H9 (cell line): ENCODE measurements around the gene DLX6. TPM values are rescaled to one million over a fixed set of nuclear protein-coding genes. Genes with fewer than 3 reads are reported as not detected.
A peak's percentile ranks its signal among the peaks of the same experiment; 100 is the strongest.

ENCODE experiments used
- DNase-seq: peaks from one replicate; pipeline ENCODE4 v3.0.0-alpha.2; 2017
- H2AFZ ChIP-seq: one replicate; pipeline ENCODE4 v1.6.1; 2013; ENCODE audit warnings: mild to moderate bottlenecking, low read length, control low read depth, moderate library complexity
- H2AK5ac ChIP-seq: 2 replicates; pipeline ENCODE4 v1.6.1; 2013; ENCODE audit warnings: low read length, control low read depth, mixed read lengths; ENCODE audit not compliant: insufficient read length
- H2BK120ac ChIP-seq: one replicate; pipeline ENCODE4 v1.6.1; 2013; ENCODE audit warnings: low read depth, mild to moderate bottlenecking, low read length, control low read depth, inconsistent platforms; ENCODE audit not compliant: poor library complexity, severe bottlenecking
- H2BK12ac ChIP-seq: 2 replicates; pipeline ENCODE4 v1.6.1; 2013; ENCODE audit warnings: low read length, control low read depth, mixed read lengths, low read depth; ENCODE audit not compliant: insufficient read length
- H2BK15ac ChIP-seq: 2 replicates; pipeline ENCODE4 v1.6.1; 2013; ENCODE audit warnings: low read depth, low read length, control low read depth
- H2BK20ac ChIP-seq: one replicate; pipeline ENCODE4 v1.6.1; 2013; ENCODE audit warnings: low read depth, mild to moderate bottlenecking, low read length, control low read depth, inconsistent platforms; ENCODE audit not compliant: poor library complexity, severe bottlenecking
- H2BK5ac ChIP-seq: 2 replicates; pipeline ENCODE4 v1.6.1; 2013; ENCODE audit warnings: low read length, control low read depth, mixed read lengths; ENCODE audit not compliant: insufficient read length
- H3K14ac ChIP-seq: 2 replicates; pipeline ENCODE4 v1.6.1; 2013; ENCODE audit warnings: low read length, control low read depth; ENCODE audit not compliant: insufficient read depth
- H3K18ac ChIP-seq: 2 replicates; pipeline ENCODE4 v1.6.1; 2013; ENCODE audit warnings: low read depth, mild to moderate bottlenecking, mixed read lengths, low read length, control low read depth; ENCODE audit not compliant: insufficient read length
- H3K23ac ChIP-seq: 2 replicates; pipeline ENCODE4 v1.6.1; 2013; ENCODE audit warnings: low read length, control low read depth, mixed read lengths, low read depth; ENCODE audit not compliant: insufficient read length
- H3K23me2 ChIP-seq: 2 replicates; pipeline ENCODE4 v1.6.1; 2013; ENCODE audit warnings: low read depth, mild to moderate bottlenecking, mixed read lengths, low read length, control low read depth; ENCODE audit not compliant: insufficient read length, poor library complexity, severe bottlenecking
- H3K27ac ChIP-seq: 2 replicates; pipeline ENCODE4 v1.5.1; 2013; ENCODE audit warnings: low read length, control low read depth, mixed read lengths, low read depth; ENCODE audit not compliant: insufficient read length
- H3K27me3 ChIP-seq: 2 replicates; pipeline ENCODE4 v1.6.1; 2013; ENCODE audit warnings: low read length, control low read depth, inconsistent platforms; ENCODE audit not compliant: insufficient read depth
- H3K4ac ChIP-seq: 2 replicates; pipeline ENCODE4 v1.6.1; 2013; ENCODE audit warnings: low read depth, mild to moderate bottlenecking, control low read depth, inconsistent platforms, low read length, moderate library complexity
- H3K4me1 ChIP-seq: 2 replicates; pipeline ENCODE4 v1.6.1; 2013; ENCODE audit warnings: low read length, control low read depth, inconsistent platforms; ENCODE audit not compliant: insufficient read depth
- H3K4me2 ChIP-seq: 2 replicates; pipeline ENCODE4 v1.6.1; 2013; ENCODE audit warnings: low read length, control low read depth, mixed read lengths; ENCODE audit not compliant: insufficient read length, insufficient read depth
- H3K56ac ChIP-seq: 2 replicates; pipeline ENCODE4 v1.6.1; 2013; ENCODE audit warnings: low read depth, mild to moderate bottlenecking, mixed read lengths, low read length, control low read depth; ENCODE audit not compliant: insufficient read length
- H3K79me1 ChIP-seq: 2 replicates; pipeline ENCODE4 v1.6.1; 2013; ENCODE audit warnings: low read depth, mild to moderate bottlenecking, moderate library complexity, low read length, control low read depth, inconsistent platforms; ENCODE audit not compliant: insufficient read depth, poor library complexity, severe bottlenecking
- H3K79me2 ChIP-seq: 2 replicates; pipeline ENCODE4 v1.6.1; 2013; ENCODE audit warnings: low read length, control low read depth, inconsistent platforms; ENCODE audit not compliant: insufficient read depth
- H3K9ac ChIP-seq: 2 replicates; pipeline ENCODE4 v1.6.1; 2013; ENCODE audit warnings: low read length, control low read depth, mixed read lengths; ENCODE audit not compliant: insufficient read length; ENCODE audit errors: extremely low read depth
- H3K9me3 ChIP-seq: one replicate; pipeline ENCODE4 v1.6.1; 2013; ENCODE audit warnings: low read depth, low read length, inconsistent platforms; ENCODE audit not compliant: control insufficient read depth
- H3T11ph ChIP-seq: one replicate; pipeline ENCODE4 v1.6.1; 2013; ENCODE audit warnings: mild to moderate bottlenecking, low read length, control low read depth, inconsistent platforms
- H4K20me1 ChIP-seq: one replicate; pipeline ENCODE4 v1.6.1; 2013; ENCODE audit not compliant: control insufficient read depth, insufficient read length, insufficient read depth
- H4K5ac ChIP-seq: 2 replicates; pipeline ENCODE4 v1.6.1; 2013; ENCODE audit warnings: low read depth, mild to moderate bottlenecking, mixed read lengths, low read length, control low read depth; ENCODE audit not compliant: insufficient read length
- H4K8ac ChIP-seq: replicated peaks from 2 replicates; pipeline ENCODE4 v1.6.1; 2013; ENCODE audit warnings: low read length, control low read depth, mixed read lengths, low read depth; ENCODE audit not compliant: insufficient read length
- H4K91ac ChIP-seq: 2 replicates; pipeline ENCODE4 v1.6.1; 2013; ENCODE audit warnings: low read depth, mild to moderate bottlenecking, moderate library complexity, mixed read lengths, low read length, control low read depth; ENCODE audit not compliant: insufficient read length
- H3K27ac Mint-ChIP-seq, 3 experiments: 2 replicates in 2 of 3; 3 replicates in 1 of 3; pipeline ENCODE4 v1.8.0; 2020 to 2021; ENCODE audit warnings: mixed read lengths in 3 of 3, mild to moderate bottlenecking in 1 of 3, moderate library complexity in 1 of 3
- H3K27me3 Mint-ChIP-seq: 2 replicates; pipeline ENCODE4 v1.8.0; 2021; ENCODE audit warnings: low read depth, mild to moderate bottlenecking, moderate library complexity, mixed read lengths
- H3K36me3 Mint-ChIP-seq, 3 experiments: 2 replicates in 2 of 3; 3 replicates in 1 of 3; pipeline ENCODE4 v1.8.0; 2020 to 2021; ENCODE audit warnings: low read depth in 3 of 3, mixed read lengths in 3 of 3; ENCODE audit not compliant: insufficient read depth in 1 of 3
- H3K4me1 Mint-ChIP-seq, 2 experiments: 2 replicates each; pipeline ENCODE4 v1.8.0; 2020; ENCODE audit warnings: mixed read lengths in 2 of 2
- H3K4me3 Mint-ChIP-seq, 2 experiments: 2 replicates in 1 of 2; 3 replicates in 1 of 2; pipeline ENCODE4 v1.8.0; 2020 to 2021; ENCODE audit warnings: mild to moderate bottlenecking in 2 of 2, mixed read lengths in 2 of 2, moderate library complexity in 1 of 2
- H3K9me3 Mint-ChIP-seq, 2 experiments: 2 replicates in 1 of 2; 3 replicates in 1 of 2; pipeline ENCODE4 v1.8.0; 2020; ENCODE audit warnings: mild to moderate bottlenecking in 2 of 2, mixed read lengths in 2 of 2, moderate library complexity in 1 of 2
- WGBS: extraction: QIAGEN DNeasy Blood & Tissue Kit; methylation state at CpG from one replicate; pipeline ENCODE4 v1.1.7; 2013; ENCODE audit warnings: missing lambda C conversion rate, low lambda C conversion rate, mixed read lengths; ENCODE audit not compliant: insufficient read length; ENCODE audit errors: extremely low coverage; 5-methylcytosine and 5-hydroxymethylcytosine counted together
- long read RNA-seq: library from polyadenylated mRNA; unstranded; transcript quantifications from one replicate; pipeline ENCODE4 v2.0.0, GENCODE V29; 2020
- total RNA-seq: library from RNA; stranded (reverse); gene quantifications from 2 replicates; pipeline ENCODE4 v1.2.1, GENCODE V29; 2021
- TF ChIP-seq, protein P1 (sequence below): fragments of 200-600 bp; sonication (generic); conservative IDR thresholded peaks from 3 replicates; pipeline ENCODE4 v1.8.0; 2021; ENCODE audit warnings: antibody characterized with exemption, mild to moderate bottlenecking

Gene DLX6
- 0.24 TPM in 1 of 2 replicates, not detected in the other for total RNA-seq
- long read RNA-seq = 0 reads

DNA sequence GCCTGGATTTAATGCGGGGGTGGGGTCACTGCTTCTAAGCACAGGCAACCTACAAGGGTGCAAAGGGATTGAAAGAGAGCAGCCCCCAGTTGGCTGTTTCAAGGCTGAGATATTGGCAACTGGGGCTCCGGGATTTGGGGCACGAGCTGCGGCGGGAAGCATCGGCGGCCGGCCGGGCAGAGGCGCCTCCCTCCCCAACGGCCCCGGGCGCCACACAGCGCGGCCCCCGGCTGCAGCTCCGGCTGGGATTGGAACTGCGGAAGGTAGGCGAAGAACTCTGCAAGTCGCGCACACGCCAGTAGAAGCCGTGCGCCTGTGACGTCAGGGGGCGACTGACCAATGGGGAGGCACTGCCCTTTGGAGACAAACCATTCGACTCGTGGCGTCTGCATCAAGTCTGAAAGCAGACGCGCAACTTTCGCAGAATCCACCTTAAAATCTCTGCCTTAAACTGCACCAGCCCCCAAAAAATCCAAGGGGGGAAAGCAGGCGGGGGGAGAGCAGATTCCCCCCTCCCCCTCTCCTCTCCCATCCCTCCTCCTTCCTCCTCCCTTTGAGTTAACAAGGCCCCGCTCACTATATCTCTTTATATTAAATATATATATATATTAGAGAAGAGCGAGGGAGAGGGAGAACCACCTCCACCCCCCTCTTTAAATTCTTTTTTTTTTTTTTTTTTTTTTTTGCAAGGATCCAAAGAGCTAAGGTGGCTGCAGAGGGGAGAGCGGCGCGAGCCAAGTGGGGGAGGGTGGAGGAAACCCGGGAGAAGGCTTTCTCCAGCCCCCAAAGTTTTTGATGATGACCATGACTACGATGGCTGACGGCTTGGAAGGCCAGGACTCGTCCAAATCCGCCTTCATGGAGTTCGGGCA lies at the start of gene DLX6:
Gene DLX6 (plus strand): TSS at position 371 of the 872 bp plus-strand sequence. CDS start 425 bp downstream, at position 796.
- Histone ChIP-seq H2BK12ac (no peak within 1 kb of the TSS), H2AFZ (no peak within 1 kb of the TSS), H3K79me1 (no peaks in the 10 kb centered on the region), H4K20me1 (peaks cover 5% of the 10 kb centered on the region), H3K4ac (no peak within 1 kb of the TSS), H2BK15ac (no peak within 1 kb of the TSS), H2BK20ac (no peak within 1 kb of the TSS), H3K18ac (peak within 1 kb of the TSS; percentile 74), H3K27me3 (peaks cover 86% of the 10 kb centered on the region), H3K79me2 (no peaks in the 10 kb centered on the region), H3K9me3 (no peaks in the 10 kb centered on the region), H3K14ac (no peak within 1 kb of the TSS; the same call in 1 of the 2 replicates), H3K4me2 (peak within 1 kb of the TSS; percentile 63), H3K27ac (no peak within 1 kb of the TSS), H2BK5ac (no peak within 1 kb of the TSS), H3K23ac (no peak within 1 kb of the TSS), H3K56ac (no peak within 1 kb of the TSS), H4K91ac (no peak within 1 kb of the TSS), H3T11ph (no peak within 1 kb of the TSS), H2BK120ac (no peak within 1 kb of the TSS), H3K4me1 (no peaks in the 10 kb centered on the region; the same call in 1 of the 2 replicates), H2AK5ac (no peak within 1 kb of the TSS), H4K8ac (no peak within 1 kb of the TSS), H3K23me2 (peaks cover 9% of the 10 kb centered on the region), H4K5ac (no peak within 1 kb of the TSS), H3K9ac (no peak within 1 kb of the TSS)
- Mint-ChIP-seq H3K4me1 (peaks cover 41 to 57% of the 10 kb centered on the region in 2 experiments), H3K27me3 (peaks cover 98% of the 10 kb centered on the region), H3K9me3 (peaks cover 6 to 11% of the 10 kb centered on the region in 2 experiments; a peak in 4 of 5 replicates), H3K36me3 (no peaks in the 10 kb centered on the region), H3K4me3 (peak within 1 kb of the TSS; percentile 65 to 91), H3K27ac (no peak within 1 kb of the TSS)
- TF ChIP-seq, protein P1, sequence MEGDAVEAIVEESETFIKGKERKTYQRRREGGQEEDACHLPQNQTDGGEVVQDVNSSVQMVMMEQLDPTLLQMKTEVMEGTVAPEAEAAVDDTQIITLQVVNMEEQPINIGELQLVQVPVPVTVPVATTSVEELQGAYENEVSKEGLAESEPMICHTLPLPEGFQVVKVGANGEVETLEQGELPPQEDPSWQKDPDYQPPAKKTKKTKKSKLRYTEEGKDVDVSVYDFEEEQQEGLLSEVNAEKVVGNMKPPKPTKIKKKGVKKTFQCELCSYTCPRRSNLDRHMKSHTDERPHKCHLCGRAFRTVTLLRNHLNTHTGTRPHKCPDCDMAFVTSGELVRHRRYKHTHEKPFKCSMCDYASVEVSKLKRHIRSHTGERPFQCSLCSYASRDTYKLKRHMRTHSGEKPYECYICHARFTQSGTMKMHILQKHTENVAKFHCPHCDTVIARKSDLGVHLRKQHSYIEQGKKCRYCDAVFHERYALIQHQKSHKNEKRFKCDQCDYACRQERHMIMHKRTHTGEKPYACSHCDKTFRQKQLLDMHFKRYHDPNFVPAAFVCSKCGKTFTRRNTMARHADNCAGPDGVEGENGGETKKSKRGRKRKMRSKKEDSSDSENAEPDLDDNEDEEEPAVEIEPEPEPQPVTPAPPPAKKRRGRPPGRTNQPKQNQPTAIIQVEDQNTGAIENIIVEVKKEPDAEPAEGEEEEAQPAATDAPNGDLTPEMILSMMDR = no peak
- WGBS = no CpG with 5 or more reads among the region's 44 CpGs
- peak; percentile 95 for DNase-seq
